ENCODE data around the gene CCDC106.

- TF ChIP-seq CTCF (IDR thresholded peaks at IDR 0.05; ENCODE audit: low read length) (no peak), EZH2 (IDR thresholded peaks at IDR 0.05; ENCODE audit: borderline replicate concordance, low read length) (no peak)
Observed at GRCh38 chr19:55681131-55682092, 33.4 kb downstream of the CCDC106 start.
